Uterus (tissue), 2 donors: ENCODE data around the gene S100PBP.

Source experiments
- CTCF ChIP-seq, 4 experiments: fragments of 200-600 bp in 2 of 4; fragments of 450-650 bp in 2 of 4; sonication (generic) in 2 of 4; IDR thresholded peaks; one replicate each; pipeline ENCODE4 v1.5.1; 2016 to 2019; ENCODE audit warnings: antibody characterized with exemption in 4 of 4, mild to moderate bottlenecking in 2 of 4, moderate library complexity in 1 of 4
- POLR2A ChIP-seq, 2 donors: fragments of 450-650 bp; IDR thresholded peaks; one replicate each; pipeline ENCODE4 v1.6.1; 2016; ENCODE audit warnings: antibody characterized with exemption in 2 of 2, mild to moderate bottlenecking in 1 of 2, moderate library complexity in 1 of 2

GRCh38 chr1:32886828-32887414 lies 69.5 kb downstream of the S100PBP start:
- TF ChIP-seq POLR2A (IDR thresholded peaks at IDR 0.05) (no peak), CTCF (IDR thresholded peaks at IDR 0.05) (no peak)
